AG09309 (cell line): ENCODE measurements around the gene DOCK11.
"Not testable (repeated sequence)": the region's sequence is repeated elsewhere in the genome, so short reads cannot be mapped to it uniquely, and the experiment has no call there.

Source experiments
- DNase-seq: peaks from one replicate; pipeline ENCODE4 v3.0.0-alpha.2; 2010; ENCODE audit warnings: low read depth
- H3K4me3 ChIP-seq: 2 replicates; pipeline ENCODE4 v1.5.1; 2011; ENCODE audit warnings: mild to moderate bottlenecking, low read depth, low read length, moderate library complexity; ENCODE audit not compliant: control insufficient read depth
- TF ChIP-seq, protein P1 (sequence below): IDR thresholded peaks from 2 replicates; pipeline ENCODE4 v1.5.1; 2011; ENCODE audit warnings: mild to moderate bottlenecking, low read depth, low read length, inconsistent platforms; ENCODE audit not compliant: insufficient read depth, control insufficient read depth; ENCODE audit errors: missing control alignments

DOCK11 gene

DNA sequence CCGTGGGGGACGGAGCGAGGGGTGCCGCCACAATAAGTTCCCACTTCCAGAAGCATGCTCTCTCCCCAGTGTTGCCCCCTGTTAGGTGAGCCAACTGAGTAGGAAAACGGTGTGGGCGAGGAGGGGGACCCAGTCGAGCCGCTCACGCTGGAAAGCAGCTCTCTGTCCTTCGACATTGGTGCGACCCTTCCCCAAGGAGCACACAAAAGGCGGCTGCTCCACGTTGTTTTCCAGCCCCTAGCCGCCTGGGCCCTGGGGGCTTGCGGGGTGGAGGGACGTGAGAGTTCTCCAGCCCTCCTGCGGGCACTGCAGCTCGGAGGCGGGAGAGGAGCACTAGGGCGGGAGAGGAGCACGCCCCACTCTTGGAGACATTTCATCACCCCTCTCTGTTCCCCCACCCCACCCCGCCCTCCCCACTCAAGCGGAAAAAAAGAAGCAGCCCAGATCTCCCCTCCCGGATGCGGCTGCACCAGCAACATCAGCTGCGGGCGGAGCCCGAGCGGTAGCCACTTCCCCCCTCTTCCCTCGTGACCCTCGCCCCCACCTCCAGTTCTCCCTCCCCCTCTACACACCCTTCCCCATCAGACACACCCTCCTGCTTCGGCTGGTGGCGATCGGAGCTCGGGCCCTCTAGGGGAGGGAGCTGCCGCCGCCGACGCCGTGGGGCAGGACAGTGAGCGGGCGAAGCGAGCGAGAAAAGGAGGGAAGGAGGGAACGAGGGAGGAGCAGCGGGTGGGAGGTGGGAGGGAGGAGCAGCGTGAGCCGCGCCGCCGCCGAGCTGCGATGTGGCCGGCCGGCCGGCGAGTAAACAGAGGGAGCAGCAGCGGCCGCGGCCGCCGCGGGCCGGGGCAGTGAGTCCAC is at the start of gene DOCK11:
DOCK11 (plus strand) TSS at position 755 of the 861 bp plus-strand sequence. CDS start 157 bp downstream, outside the sequence.
- TF ChIP-seq, protein P1, sequence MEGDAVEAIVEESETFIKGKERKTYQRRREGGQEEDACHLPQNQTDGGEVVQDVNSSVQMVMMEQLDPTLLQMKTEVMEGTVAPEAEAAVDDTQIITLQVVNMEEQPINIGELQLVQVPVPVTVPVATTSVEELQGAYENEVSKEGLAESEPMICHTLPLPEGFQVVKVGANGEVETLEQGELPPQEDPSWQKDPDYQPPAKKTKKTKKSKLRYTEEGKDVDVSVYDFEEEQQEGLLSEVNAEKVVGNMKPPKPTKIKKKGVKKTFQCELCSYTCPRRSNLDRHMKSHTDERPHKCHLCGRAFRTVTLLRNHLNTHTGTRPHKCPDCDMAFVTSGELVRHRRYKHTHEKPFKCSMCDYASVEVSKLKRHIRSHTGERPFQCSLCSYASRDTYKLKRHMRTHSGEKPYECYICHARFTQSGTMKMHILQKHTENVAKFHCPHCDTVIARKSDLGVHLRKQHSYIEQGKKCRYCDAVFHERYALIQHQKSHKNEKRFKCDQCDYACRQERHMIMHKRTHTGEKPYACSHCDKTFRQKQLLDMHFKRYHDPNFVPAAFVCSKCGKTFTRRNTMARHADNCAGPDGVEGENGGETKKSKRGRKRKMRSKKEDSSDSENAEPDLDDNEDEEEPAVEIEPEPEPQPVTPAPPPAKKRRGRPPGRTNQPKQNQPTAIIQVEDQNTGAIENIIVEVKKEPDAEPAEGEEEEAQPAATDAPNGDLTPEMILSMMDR = no peak
- H3K4me3 ChIP-seq = peak within 1 kb of the TSS; percentile 81
- DNase-seq = peak; percentile 47

GRCh38 chrX:118448273-118448783 is 47.3 kb upstream of the DOCK11 start:
- DNase-seq = no peak
- TF ChIP-seq, protein P1 = no peak
- H3K4me3 ChIP-seq = no peak overlapping the region

DNA sequence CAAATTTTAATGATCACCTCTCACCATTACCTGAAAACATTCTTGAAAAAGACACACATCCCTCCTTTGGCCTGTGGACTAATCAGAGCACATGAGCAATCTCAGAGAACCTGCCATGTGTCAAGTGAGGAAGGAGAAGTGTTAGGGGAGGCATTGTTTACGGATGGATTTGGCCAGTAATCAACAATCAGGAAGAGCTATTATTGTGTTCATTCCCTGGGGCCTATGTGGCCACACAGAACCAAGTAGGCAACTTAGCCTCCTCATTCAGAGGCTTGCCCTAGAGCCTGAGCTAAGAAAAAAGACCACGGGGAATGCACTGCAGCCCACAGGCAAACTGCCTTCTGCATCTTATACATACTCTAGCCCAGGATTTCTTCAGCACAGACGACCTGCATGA is 40.6 kb upstream of the DOCK11 start:
- H3K4me3 ChIP-seq = no peak overlapping the region
- DNase-seq = no peak
- TF ChIP-seq, protein P1 = no peak

GRCh38 chrX:118459494-118459893 is 36.1 kb upstream of the DOCK11 start:
- peak; percentile 2 for DNase-seq
- TF ChIP-seq, protein P1 = peak; percentile 59
- no peak overlapping the region for H3K4me3 ChIP-seq

GRCh38 chrX:118464501-118464900 is 31.1 kb upstream of the DOCK11 start:
- no peak for DNase-seq
- TF ChIP-seq, protein P1 = no peak

GRCh38 chrX:118468122-118468521 is 27.5 kb upstream of the DOCK11 start:
- H3K4me3 ChIP-seq = no peak overlapping the region
- no peak for DNase-seq
- TF ChIP-seq, protein P1 = no peak

More at GRCh38 chrX:118464501-118464900, 31.1 kb upstream of the DOCK11 start:
- no peak overlapping the region for H3K4me3 ChIP-seq

- not testable (repeated sequence) for H3K4me3 ChIP-seq, DNase-seq
Observed at GRCh38 chrX:118470721-118471347, 24.8 kb upstream of the DOCK11 start.
